ENCODE data around the gene DHRSX.

Gene DHRSX

DNA sequence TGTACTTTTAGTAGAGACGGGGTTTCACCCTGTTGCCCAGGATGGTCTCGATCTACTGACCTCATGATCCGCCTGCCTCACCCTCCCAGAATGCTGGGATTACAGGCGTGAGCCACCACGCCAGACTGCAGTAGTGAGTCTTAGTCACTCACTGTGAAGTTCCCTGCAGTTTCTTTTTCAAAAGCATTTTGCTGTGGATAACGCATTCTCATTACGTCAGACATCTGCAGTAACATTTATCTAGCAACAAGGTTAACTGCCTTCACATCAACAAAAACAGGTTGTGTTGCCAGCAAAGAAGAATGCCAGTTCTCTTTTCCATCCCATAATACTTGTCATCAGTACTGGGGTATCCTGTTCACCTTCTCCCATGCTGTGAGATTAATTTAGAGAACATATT is 164.6 kb downstream of the DHRSX start (continued):
- TF ChIP-seq, protein P1, sequence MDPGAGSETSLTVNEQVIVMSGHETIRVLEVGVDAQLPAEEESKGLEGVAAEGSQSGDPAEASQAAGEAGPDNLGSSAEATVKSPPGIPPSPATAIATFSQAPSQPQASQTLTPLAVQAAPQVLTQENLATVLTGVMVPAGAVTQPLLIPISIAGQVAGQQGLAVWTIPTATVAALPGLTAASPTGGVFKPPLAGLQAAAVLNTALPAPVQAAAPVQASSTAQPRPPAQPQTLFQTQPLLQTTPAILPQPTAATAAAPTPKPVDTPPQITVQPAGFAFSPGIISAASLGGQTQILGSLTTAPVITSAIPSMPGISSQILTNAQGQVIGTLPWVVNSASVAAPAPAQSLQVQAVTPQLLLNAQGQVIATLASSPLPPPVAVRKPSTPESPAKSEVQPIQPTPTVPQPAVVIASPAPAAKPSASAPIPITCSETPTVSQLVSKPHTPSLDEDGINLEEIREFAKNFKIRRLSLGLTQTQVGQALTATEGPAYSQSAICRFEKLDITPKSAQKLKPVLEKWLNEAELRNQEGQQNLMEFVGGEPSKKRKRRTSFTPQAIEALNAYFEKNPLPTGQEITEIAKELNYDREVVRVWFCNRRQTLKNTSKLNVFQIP (CRISPR knock-in tag; IDR thresholded peaks at IDR 0.05; ENCODE audit: borderline replicate concordance, low read depth) = no peak
- TF ChIP-seq TOX (CRISPR knock-in tag; IDR thresholded peaks at IDR 0.05; ENCODE audit: borderline replicate concordance) = no peak

DNA sequence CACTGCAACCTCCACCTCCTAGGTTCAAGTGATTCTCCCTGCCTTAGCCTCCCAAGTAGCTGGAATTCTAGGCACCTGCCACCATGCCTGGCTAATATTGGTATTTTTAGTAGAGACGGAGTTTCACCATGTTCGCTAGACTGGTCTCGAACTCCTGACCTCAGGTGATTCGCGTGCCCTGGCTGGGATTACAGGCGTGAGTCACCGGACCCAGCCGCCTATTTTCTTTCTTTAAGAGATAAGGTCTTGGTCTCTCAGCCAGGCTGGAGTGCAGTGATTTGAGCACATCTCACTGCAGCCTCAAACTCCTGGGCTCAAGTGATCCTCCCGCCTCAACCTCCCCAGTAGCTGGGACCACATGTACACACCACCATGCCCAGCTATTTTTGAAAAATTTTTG is 166.5 kb downstream of the DHRSX start:
- TF ChIP-seq, protein P2, sequence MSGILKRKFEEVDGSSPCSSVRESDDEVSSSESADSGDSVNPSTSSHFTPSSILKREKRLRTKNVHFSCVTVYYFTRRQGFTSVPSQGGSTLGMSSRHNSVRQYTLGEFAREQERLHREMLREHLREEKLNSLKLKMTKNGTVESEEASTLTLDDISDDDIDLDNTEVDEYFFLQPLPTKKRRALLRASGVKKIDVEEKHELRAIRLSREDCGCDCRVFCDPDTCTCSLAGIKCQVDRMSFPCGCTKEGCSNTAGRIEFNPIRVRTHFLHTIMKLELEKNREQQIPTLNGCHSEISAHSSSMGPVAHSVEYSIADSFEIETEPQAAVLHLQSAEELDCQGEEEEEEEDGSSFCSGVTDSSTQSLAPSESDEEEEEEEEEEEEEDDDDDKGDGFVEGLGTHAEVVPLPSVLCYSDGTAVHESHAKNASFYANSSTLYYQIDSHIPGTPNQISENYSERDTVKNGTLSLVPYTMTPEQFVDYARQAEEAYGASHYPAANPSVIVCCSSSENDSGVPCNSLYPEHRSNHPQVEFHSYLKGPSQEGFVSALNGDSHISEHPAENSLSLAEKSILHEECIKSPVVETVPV (CRISPR knock-in tag; IDR thresholded peaks at IDR 0.05) = no peak
- TF ChIP-seq, protein P3, sequence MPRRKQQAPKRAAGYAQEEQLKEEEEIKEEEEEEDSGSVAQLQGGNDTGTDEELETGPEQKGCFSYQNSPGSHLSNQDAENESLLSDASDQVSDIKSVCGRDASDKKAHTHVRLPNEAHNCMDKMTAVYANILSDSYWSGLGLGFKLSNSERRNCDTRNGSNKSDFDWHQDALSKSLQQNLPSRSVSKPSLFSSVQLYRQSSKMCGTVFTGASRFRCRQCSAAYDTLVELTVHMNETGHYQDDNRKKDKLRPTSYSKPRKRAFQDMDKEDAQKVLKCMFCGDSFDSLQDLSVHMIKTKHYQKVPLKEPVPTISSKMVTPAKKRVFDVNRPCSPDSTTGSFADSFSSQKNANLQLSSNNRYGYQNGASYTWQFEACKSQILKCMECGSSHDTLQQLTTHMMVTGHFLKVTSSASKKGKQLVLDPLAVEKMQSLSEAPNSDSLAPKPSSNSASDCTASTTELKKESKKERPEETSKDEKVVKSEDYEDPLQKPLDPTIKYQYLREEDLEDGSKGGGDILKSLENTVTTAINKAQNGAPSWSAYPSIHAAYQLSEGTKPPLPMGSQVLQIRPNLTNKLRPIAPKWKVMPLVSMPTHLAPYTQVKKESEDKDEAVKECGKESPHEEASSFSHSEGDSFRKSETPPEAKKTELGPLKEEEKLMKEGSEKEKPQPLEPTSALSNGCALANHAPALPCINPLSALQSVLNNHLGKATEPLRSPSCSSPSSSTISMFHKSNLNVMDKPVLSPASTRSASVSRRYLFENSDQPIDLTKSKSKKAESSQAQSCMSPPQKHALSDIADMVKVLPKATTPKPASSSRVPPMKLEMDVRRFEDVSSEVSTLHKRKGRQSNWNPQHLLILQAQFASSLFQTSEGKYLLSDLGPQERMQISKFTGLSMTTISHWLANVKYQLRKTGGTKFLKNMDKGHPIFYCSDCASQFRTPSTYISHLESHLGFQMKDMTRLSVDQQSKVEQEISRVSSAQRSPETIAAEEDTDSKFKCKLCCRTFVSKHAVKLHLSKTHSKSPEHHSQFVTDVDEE (CRISPR knock-in tag; IDR thresholded peaks at IDR 0.05) = no peak
- TF ChIP-seq CSDC2 (CRISPR knock-in tag; IDR thresholded peaks at IDR 0.05) (no peak), BACH2 (CRISPR knock-in tag; IDR thresholded peaks at IDR 0.05; ENCODE audit: borderline replicate concordance) (no peak), TCF4 (CRISPR knock-in tag; IDR thresholded peaks at IDR 0.05; ENCODE audit: borderline replicate concordance) (no peak), ZFP3 (CRISPR knock-in tag; IDR thresholded peaks at IDR 0.05) (no peak), SNAI2 (CRISPR knock-in tag; IDR thresholded peaks at IDR 0.05) (no peak), PPARA (CRISPR knock-in tag; IDR thresholded peaks at IDR 0.05; ENCODE audit: borderline replicate concordance) (no peak), ZFP30 (CRISPR knock-in tag; IDR thresholded peaks at IDR 0.05) (no peak), ISL1 (CRISPR knock-in tag; IDR thresholded peaks at IDR 0.05) (no peak), ZNF8 (CRISPR knock-in tag; IDR thresholded peaks at IDR 0.05) (no peak)
- TF ChIP-seq, protein P4, sequence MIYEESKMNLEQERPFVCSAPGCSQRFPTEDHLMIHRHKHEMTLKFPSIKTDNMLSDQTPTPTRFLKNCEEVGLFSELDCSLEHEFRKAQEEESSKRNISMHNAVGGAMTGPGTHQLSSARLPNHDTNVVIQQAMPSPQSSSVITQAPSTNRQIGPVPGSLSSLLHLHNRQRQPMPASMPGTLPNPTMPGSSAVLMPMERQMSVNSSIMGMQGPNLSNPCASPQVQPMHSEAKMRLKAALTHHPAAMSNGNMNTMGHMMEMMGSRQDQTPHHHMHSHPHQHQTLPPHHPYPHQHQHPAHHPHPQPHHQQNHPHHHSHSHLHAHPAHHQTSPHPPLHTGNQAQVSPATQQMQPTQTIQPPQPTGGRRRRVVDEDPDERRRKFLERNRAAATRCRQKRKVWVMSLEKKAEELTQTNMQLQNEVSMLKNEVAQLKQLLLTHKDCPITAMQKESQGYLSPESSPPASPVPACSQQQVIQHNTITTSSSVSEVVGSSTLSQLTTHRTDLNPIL (CRISPR knock-in tag; IDR thresholded peaks at IDR 0.05; ENCODE audit: low read depth) = no peak
- TF ChIP-seq, protein P5, sequence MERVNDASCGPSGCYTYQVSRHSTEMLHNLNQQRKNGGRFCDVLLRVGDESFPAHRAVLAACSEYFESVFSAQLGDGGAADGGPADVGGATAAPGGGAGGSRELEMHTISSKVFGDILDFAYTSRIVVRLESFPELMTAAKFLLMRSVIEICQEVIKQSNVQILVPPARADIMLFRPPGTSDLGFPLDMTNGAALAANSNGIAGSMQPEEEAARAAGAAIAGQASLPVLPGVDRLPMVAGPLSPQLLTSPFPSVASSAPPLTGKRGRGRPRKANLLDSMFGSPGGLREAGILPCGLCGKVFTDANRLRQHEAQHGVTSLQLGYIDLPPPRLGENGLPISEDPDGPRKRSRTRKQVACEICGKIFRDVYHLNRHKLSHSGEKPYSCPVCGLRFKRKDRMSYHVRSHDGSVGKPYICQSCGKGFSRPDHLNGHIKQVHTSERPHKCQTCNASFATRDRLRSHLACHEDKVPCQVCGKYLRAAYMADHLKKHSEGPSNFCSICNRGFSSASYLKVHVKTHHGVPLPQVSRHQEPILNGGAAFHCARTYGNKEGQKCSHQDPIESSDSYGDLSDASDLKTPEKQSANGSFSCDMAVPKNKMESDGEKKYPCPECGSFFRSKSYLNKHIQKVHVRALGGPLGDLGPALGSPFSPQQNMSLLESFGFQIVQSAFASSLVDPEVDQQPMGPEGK (CRISPR knock-in tag; IDR thresholded peaks at IDR 0.05; ENCODE audit: borderline replicate concordance) = no peak
- no peak for ATAC-seq

DNA sequence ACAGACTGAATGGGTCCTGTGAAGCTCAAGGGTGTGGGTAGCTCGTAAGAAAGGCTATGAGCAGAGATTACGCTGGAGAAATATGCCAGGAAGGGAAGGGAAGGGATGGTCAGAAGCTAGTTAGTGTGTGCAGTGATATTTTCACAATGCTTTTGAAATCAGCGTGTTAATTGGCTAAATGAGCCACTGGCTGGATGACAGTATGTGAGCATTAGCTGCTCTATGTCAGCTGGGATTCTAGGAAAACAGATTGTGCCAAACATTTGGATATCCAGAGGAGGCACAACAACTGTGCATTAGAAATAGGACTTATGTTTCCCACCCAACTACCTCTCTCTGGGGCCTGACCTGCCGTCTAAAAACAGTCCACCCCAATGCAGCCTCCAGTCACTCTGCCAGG is 168.5 kb downstream of the DHRSX start:
- no peak for ATAC-seq
- TF ChIP-seq ARNTL (CRISPR knock-in tag; IDR thresholded peaks at IDR 0.05; ENCODE audit: borderline replicate concordance, low read depth) (no peak), SNAI2 (CRISPR knock-in tag; IDR thresholded peaks at IDR 0.05) (no peak), ESRRG (CRISPR knock-in tag; IDR thresholded peaks at IDR 0.05) (no peak), RARB (CRISPR knock-in tag; IDR thresholded peaks at IDR 0.05) (no peak), ZNF70 (CRISPR knock-in tag; IDR thresholded peaks at IDR 0.05) (no peak), TOX (CRISPR knock-in tag; IDR thresholded peaks at IDR 0.05; ENCODE audit: borderline replicate concordance) (no peak)
- TF ChIP-seq, protein P1 (CRISPR knock-in tag; IDR thresholded peaks at IDR 0.05; ENCODE audit: borderline replicate concordance, low read depth) = no peak

All from SK-N-SH treated with all-trans-retinoic acid at 6 μM for 48 hours (cell line).